Globus pallidus (tissue), 1 donor: Measurements from ENCODE around the gene SNRNP35.
"Not testable (repeated sequence)": the region's sequence is repeated elsewhere in the genome, so short reads cannot be mapped to it uniquely, and the experiment has no call there.

ENCODE experiments used
- DNase-seq: peaks from one replicate; pipeline ENCODE4 v3.0.0-alpha.2; 2015; ENCODE audit warnings: low spot score

SNRNP35 gene

DNA sequence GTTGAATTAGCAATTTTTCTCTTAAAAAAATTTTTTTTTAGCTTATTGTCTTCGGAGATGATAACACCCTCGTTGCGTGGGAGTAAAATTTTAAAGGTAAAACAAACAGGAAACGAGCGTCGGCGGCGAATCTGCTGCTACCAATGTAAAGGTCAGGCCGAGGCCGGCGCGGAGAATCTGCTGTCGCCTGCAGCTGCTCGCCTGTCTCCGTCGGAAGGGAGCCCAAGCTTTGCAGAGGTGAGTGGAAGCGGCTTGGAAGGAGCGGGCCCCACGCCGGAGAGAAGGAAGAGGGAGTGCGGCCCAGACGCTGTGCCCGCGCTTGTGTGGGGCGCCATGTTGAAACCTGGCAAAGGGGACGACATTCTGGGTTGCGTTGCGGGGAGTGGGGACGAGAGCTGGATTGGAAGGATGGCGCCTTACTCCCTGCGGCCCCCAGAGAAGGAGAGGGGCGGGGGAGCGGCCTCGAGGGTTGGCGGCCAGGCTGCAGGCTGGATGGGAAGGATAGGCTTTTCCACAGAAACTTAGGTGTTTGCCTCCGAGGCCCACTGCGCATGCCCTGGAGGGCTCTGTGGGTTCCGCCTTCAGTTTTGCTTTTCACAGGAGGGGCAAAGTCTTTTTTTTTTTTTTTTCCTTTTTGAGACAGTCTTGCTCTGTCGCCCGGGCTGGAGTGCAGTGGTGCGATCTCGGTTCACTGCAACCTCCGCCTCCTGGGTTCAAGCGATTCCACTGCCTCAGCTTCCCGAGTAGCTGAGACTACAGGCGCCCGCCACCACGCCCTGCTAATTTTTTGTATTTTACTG lies at the start of gene SNRNP35:
Gene SNRNP35 (plus strand): TSS at position 160 of the 800 bp plus-strand sequence. CDS start 7,402 bp downstream, outside the sequence.
- peak; percentile 85 for DNase-seq

DNA sequence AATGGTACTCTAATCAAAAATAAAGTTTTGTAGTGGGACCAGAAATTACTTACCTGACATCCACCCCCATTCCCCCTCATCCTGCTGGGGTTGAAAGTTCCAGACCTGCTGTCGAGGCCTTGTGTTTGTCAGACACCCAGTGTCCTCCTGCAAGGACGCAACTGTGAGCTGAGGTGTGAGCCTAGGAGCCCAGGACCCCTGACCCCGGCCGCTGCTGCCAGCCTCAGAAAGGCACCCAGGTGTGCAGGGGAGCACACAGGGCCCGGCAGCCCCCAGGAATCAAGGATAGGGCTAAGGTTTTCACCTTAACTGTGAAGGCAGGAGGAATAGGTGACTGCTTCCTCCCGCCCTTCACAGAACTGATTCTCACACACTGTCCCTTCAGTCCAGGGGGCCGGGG lies 49.3 kb upstream of the SNRNP35 start:
- DNase-seq, result not testable (repeated sequence)

DNA sequence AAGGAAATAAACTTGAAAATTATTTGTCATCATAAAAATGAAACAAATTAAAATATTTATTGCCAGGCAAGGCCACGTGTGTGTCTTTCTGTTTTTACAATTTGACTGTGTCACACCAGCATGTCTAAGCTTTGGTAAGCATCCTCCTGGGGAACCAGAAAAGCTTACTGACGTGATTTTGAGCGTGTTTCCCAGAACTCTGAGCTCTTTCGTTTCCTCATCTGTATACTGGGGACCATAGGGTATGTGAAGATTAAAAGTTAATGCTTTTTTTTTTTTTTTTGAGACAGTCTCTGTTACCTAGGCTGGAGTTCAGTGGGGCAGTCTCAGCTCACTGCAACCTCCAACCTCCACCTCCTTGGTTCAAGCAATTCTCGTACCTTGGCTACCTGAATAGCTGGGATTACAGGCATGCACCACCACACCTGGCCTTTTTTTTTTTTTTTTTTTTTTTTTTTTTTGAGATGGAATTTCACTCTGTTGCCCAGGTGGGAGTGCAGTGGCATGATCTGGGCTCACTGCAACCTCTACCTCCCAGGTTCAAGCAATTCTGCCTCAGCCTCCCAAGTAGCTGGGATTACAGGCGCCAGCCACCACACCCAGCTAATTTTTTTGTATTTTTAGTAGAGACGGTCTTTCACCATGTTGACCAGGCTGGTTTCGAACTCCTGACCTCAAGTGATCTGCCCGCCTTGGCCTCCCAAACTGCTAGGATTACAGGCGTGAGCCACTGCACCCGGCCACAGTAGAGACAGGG lies 48.5 kb upstream of the SNRNP35 start:
- not testable (repeated sequence) for DNase-seq

- DNase-seq, result no peak
Observed at GRCh38 chr12:123410041-123410412, 47.9 kb upstream of the SNRNP35 start.

DNA sequence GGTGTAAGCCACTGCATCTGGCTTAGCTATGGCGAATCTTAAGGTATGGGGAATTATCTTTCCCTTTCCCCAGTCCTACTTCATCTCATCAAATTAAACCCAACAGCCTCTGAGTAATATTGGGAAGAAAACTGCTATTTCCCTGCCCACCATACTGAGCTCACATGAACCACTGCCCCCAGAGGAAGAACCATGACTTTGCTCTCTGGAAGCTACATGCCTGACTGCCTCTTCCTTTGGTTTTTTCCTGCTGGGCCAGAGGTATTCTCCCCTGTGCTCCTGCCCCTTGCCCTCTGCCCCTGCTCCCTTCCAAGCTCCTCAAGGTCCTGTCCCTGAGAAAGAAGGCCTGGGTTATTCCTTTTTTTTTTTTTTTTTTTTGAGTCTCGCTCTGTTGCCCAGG lies 36.6 kb upstream of the SNRNP35 start:
- no peak for DNase-seq

DNA sequence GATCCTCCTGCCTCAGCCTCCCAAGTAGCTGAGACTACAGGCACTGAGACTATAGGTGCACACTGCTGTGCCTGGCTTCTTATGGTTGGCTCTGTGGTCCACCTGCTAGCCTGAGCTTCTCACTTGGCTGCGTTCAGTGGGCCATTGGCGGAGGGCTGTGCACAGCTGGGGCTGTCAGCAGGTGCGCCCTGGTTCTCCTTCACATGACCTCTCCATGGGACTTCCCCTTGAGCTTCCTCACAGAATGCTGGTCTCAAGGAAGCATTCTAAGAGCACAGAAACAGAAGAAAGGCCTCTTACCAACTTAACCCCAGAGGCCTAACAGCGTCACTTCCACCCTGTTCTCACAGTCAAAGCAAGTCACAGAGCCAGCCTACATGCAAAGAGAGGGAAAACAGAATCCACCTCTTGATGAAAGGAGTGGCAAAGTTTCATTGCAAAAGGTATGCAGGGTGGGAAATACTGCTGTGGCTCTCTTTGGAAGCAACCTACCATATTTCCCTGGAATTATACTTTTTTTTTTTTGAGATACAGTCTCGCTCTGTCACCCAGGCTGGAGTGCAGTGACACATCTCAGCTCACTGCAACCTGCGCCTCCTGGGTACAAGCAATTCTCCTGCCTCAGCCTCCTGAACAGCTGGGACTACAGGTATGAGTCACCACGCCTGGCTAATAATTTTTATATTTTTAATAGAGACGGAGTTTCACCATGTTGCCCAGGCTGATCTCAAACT lies 30.7 kb upstream of the SNRNP35 start:
- DNase-seq, result no peak

DNA sequence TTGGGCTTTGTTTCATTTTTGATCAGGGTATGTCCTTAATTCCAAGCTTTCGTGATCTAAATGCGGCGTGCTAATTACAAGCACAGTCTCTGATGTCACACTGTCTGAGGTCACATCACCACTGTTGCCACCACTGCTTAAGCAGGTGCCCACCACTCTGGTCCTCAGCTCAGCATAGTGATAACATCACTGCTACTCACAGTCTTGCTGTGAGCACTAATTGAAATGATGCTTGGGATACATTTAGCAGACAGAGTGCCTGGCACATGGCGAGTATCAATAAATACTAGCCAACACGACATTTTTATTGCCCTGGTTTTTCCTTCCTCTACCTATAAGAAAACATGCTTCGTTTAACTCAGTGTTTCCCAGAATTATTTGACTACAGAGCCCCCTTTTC lies 29.3 kb upstream of the SNRNP35 start:
- DNase-seq, result no peak

- DNase-seq, result not testable (repeated sequence)
Observed at GRCh38 chr12:123429101-123429500, 28.8 kb upstream of the SNRNP35 start.

GRCh38 chr12:123431951-123432817 lies 25.8 kb upstream of the SNRNP35 start:
- DNase-seq, result not testable (repeated sequence)

GRCh38 chr12:123433615-123434014 lies 24.3 kb upstream of the SNRNP35 start:
- DNase-seq, result no peak

DNA sequence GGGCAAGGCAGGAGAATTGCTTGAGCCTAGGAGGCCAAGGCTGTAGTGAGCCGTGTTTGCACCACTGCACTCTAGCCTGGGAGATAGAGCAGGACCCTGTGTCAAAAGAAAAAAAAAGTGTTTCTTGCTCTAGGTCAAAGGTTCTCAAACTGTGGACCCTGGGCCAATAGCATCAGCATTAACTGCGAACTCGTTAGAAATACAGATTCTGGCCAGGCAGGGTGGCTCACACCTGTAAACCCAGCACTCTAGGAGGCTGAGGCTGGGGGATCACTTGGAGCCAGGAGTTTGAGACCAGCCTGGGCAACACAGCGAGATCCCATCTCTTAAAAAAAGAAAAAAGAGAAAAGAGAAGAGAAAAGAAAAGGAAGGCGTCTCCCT lies 22.3 kb upstream of the SNRNP35 start:
- DNase-seq, result no peak

GRCh38 chr12:123436017-123436964 lies 21.6 kb upstream of the SNRNP35 start, which contains the start of gene RILPL2:
RILPL2 (minus strand) TSS chr12:123436684; CDS start chr12:123436420, 264 bp downstream.
- DNase-seq, result peak; percentile 71

DNA sequence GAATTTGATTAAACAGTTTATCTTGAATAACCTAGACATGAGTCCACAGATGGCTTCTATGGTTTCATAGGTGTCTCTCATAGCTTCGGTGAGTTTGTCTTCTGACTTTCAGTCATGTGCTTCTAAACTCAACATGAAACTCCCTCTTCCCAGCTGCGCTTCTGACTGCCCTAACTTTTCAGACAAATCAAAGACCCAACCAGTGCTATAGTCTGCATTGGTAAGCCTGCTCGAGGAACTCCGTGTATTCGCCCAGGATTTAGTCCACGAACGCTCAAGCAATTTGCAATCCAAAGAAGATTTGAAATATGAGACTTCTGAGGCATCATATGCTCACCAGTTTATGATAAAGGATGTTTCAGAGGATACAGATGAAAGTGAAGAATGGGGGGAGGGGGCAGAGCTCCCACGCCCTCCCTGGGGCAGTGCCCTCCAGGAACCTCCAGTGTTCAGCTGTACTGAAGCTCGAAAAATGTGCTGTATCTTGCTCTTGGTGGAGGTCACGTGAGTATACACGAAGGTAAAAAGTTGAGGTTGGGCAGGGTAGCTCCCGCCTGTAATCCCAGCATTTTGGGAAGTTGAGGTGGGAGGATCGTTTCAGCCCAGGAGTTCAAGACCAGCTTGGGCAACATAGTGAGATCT lies 16.3 kb upstream of the SNRNP35 start:
- no peak for DNase-seq

- no peak for DNase-seq
Observed at GRCh38 chr12:123442774-123443173, 15.2 kb upstream of the SNRNP35 start.

- no peak for DNase-seq
Observed at GRCh38 chr12:123444092-123445026, 13.6 kb upstream of the SNRNP35 start.

- no peak for DNase-seq
Observed at GRCh38 chr12:123445388-123446332, 12.3 kb upstream of the SNRNP35 start.

DNA sequence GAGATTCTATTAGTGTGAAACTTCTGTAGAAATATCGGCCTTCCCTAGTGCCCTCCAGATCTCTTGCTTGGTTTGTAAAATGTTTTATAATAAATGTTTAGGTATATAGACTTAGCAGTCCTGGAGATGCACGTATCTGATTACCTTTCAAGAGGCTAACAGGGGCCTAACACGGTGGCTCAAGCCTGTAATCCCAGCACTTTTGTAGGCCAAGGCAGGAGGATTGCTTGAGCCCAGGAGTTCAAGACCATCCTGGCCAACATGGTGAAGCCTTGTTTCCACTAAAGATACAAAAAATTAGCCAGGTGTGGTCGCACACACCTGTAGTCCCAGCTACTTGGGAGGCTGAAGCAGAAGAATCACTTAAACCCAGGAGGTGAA lies 11.6 kb upstream of the SNRNP35 start:
- no peak for DNase-seq
